GM11168 (cell line): ENCODE data around the gene LCMT1.
"Not testable (repeated sequence)": the region's sequence is repeated elsewhere in the genome, so short reads cannot be mapped to it uniquely, and the experiment has no call there.

Experiments
- in situ Hi-C: fragments of 300-500 bp; cut with MboI; formaldehyde crosslinking; loops from one replicate; pipeline ENCODE4 v1.12.0; 2022; ENCODE audit warnings: low sequenced_read_pairs; ENCODE audit not compliant: unreplicated experiment

LCMT1 gene

DNA sequence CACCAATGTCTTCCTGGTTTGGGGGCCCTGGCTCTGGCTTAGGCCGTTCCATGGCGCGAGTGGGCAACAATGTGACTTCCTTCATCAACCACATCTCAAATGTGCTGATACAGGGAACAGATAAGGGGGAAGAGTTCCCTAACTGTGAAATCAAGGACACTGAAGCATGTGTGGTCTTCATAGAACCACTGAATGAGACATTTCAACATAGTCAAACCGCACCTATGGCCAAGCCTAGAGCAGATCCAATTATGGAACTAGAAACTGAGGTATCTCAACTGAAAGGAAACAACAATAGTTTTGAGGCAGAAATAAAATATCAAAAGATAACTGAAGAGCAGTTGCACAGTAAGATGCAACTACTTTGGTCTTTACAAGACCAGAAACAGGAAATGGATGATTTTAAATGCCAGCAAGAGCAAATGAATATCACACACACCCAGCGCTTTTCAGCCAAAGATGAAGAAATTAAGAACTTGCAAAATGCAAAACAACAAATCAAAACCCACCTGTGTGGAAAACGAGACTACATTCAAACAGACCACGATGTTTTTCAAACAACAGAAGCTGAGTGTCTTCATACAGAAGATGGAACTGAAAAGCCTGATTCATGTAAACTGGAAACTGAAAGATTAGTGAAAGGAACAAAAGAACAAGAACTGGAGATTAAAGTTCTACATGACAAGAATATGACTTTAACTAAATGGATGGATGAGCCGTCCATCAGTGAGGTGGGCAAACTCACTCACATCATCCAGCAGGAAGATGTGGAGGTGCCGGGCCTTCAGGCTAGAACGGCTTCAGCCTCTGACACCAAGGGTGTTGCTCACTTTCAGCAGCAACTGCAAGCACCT, 18.1 kb upstream of the LCMT1 start:
- in situ Hi-C loops, result no loop called here

DNA sequence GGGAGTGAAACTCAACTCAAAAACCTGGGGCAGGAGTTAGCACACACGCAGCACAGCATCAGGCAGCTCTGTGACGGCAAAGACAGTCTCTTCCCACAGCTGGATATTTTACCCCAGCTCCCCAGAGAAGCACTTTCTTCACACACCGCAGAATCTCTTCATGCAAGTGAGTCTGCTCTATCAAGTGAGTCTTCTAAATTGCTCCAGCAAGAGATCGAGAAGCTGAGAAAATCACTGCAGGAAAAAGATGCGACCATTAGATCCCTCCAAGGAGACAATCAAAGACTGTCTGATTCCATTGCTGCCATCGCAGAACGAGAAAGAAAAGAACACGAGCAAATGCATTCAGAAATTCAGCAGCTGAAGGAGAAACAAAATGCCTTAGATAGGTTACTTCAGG, 16.9 kb upstream of the LCMT1 start:
- in situ Hi-C loops, result no loop called here

DNA sequence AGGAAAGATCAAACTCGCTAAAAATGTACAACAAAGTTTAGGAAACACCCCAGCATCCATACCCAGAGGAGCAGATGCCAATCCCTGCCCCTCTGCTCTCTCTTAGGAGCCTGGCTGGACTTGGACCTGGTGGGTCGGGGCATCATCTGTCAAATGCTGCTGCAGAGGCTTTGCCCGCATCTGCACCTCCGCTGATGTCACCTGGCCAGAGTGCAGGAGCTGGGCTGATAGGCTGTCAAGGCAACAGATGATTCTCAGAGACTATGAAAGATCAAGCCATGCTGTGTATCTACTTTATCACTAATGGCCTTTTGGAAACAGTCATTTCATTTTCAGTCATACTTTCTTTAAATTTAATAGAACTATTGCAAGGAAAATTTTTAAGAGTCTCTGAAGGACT, 15.9 kb upstream of the LCMT1 start:
- in situ Hi-C loops, result no loop called here

DNA sequence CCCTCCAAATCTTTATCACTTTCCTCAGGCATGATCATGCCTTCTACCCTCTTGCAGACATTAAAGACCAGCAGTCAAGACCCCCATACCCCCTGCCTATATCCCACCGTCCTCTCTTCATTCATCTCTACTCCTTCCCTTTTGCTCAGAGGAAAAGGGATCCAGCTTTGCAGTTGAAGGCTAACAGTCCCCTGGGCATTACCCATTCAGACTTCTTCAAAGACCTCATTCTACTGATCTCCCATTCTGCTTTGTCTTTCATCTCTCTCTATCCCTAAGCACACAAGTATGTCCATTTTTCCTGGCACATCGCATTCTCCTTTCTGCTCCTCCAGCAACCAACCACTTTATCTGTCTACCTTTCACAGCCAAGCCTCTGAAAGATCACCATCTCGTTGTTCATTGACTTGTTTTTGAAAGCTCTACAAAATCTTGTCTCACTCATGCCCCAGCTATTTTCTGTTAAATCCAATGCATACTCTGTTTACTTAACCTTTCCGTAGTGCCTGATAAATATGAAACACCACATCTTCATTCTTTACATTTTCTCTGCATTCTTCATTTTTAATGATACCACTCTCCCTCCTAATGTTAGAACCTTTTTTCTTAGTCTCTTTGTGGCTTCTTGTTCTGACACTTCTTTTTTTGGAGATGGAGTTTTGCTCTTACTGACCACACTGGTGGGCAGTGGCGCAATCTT, 14.1 kb upstream of the LCMT1 start:
- in situ Hi-C loops, result no loop called here

DNA sequence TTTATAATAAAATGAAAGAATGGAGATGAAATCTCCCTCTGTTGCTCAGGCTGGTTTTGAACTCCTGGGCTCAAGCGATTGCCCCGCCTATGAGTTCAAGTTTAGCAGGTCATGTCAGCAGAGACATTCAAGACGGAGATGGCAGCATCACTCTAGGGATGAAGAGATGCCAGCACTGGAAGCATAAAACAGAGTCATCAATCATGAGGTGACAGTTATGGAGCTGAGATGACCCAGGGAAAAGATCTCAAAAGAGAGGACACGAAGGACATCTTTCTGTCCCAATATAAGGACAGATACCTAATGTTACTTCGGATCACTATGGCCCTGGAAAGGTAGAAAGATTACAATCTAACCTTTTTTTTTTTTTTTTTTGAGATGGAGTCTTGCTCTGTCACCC, 11.0 kb upstream of the LCMT1 start:
- in situ Hi-C loops, result no loop called here

DNA sequence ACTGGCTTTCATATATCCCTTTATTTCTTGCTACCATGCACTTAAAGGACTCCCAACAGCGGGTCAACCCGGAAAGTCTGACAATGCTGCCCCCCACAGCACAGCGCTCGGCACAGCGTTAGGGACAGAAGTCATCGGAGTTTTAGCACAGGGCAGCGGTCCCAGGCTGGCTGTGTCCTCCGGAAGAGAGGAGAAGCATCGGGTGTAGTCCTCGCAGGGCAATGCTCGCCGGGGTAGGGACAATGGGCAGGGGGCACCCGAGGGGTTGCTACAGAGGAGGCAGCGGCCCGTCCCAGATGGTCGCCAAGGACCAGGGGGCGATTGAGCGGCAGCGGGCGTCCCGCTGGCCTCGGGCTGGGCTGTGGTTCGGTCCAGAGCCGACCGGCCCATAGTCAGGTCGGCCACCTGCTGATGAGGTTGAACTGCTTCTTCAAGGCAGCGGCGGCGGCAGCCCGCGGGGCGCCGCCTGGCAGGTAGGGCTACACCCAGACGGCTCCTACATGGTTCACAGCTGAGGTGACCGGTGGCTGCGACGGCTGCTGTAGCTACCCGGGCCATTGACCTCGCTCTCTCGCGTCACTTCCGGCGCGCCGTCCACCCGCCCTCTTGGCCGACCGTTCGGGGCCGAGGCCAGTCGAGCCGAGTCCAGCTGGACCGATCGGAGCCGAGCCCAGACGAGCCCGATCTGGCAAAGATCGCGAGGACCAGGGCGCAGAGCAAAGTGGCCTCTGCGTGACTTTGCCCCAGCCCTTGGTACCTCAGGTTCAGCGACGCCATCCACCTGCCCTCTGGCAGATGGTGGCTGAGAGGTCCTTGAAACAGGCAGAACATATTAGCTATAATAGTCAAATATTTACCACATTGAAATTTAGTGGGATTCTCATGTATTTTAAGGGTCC, 4.7 kb upstream of the LCMT1 start:
- in situ Hi-C loops, result no loop called here

DNA sequence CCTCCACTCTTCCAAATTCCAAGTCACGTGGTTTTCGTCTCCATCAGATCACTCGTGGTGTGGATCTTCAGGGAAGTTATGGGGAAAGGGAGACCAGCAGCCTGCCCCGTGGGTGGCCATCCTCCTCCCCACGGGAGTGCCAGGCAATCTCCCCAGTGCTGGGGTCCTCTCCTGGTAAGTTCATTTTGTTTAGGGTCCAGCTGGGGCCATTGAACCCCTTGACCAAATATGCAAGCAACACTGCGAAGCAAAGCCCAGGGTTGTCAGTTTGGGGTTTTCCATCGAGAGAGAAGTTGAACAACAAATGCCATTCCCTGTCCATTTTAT, 4.1 kb upstream of the LCMT1 start:
- in situ Hi-C loops, result no loop called here

DNA sequence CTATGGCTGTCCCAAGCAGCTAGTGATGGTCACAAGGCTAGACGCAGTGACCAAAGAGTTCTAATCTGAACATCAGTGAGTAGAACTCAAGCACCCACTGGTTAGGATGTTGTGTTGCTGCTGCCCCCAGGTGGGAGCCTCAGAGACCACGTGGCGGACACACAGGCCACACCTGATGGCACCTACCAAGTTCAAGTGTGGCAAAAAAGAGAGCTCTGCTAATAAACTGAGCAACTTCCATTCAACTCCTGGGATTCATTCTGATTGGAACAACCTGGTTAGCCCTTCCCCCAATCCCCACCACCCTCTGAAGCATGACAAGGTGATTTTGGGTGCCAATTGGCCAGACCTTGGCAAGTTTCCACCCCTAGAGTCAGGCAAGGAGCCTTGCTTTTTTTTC, 3.5 kb upstream of the LCMT1 start:
- in situ Hi-C loops, result no loop called here

DNA sequence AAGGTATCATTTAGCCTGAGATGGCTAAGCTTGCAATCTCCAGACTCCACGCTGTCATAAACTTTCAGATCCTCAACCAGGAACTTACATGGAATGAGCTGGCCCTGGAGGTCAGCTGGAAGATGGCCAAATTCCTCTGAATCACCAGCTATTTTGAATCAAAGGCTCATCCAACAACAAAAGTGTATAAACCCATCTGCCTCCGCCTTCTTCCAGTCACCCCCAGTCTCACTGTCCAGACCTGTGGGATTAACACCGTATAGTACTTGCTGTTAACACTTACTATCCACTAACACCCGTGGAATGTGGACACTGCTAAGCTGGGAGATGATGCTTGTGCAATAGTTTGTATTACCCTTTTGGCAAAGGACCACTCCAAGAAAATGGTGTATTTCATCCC, 1.9 kb upstream of the LCMT1 start:
- in situ Hi-C loops, result no loop called here

DNA sequence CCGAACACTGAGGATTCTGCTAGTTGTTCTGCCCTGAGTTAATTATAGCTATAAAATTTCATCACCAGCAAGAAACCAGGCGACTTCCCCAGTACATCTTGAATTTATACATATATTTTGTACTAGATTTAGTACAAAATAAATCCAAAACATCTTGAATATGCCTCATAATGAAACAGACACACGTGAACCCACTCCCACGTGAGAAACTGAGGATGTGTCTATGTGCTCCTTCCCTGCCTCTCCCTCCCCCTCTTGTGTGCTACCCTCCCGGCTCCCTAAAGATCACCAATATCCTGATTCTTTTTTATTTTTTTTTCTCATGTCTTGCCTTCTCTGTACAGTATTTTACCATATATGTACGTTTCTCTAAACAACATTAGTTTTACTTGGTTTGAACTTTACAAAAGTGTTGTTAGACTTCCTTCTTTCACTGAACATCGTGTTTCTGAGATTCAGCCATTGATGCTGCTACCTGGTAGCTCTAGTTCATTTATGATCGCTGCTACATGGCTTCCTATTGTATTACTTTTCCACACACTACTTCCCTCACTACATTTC, 1.1 kb upstream of the LCMT1 start:
- in situ Hi-C loops, result no loop called here

DNA sequence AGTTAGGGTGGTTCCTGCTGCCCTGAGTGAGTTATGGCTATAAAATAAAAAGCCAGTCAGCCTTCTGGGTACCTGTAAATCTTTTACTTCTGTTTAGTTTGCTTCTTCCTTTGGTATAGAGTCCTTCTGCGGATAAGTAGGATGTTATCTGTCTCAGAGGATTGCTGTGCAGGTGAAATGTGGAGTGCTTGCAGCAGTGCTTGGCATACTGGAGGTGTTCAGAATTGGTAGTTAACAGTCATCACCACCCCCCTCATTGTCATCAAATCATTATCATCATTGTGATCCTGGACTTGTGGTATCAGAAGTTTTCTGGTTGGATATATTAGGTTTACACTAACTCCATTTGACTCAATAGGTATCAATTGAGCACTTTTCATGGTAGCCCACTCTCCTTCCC, 2.6 kb downstream of the LCMT1 start:
- in situ Hi-C loops, result no loop called here

DNA sequence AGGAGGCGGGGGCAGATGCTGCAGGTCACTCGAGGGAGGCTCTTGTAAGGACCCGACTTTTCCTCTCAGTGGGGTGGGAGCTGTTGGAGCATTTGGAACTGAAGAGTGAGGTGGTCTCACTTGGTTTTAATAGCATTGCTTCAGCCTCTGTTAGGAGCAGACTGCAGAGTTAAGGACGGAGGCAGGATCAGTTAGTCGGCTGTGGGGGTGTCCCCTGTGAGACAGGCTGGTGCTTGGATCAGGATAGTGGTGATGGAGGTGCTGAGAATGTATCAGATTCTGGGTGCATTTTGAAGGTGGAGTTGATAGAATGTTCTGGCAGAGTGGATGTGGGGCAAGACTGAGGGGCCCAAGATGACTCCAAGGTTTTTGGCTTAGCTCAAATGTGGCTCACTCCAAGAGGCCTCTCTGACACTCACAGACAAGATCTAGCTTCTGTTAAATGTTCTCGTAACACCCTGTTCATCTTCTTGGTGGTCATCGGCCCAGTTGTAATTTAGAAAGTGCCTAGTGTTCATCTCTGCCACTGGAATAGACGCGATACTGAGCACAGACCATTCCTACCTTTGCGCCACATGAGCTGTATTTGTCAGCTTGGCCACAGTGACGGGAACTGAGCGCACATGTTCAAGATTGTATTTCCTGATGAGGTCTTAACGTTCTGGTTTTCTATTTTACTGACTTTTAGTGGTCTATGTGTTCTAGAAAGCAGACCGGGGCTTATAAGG, 7.5 kb downstream of the LCMT1 start:
- in situ Hi-C loops, result no loop called here

DNA sequence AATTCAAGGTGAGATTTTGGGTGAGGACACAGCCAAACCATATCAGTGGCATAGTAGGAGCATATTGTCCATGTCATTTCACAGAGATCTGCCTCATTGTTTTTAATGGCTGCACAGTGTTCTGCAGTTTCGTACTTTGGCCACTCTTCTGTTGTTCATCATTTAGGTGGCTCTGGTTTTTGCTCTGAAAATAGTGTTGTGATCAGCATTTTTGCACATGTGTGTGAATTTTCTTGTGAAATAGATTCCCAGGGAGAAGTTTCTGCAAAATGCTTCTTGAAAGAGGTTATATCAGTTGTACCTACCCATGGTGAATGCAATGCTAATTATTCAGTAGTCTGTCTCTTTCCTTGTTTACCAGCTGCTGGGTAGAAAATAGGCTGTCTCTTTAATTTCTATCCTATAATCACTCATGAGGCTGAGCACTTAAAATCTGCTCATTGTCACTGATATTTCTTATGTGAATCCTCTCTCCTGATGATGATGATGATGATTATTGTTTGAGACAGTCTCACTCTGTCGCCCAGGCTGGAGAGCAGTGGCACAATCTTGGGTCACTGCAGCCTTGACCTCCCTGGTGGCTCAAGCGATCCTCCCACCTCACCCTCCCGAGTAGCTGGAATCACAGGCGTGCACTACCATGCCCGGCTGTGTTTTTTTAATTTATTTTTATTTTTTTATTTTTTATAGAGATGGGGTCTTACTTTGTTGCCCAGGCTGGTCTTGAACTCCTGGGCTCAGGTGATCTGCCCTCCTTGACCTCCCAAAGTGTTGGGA, 10.5 kb downstream of the LCMT1 start:
- in situ Hi-C loops, result loop anchor here (10.0 kb wide), 1 partner anchor 103 kb away; no protein-coding TSS in a partner anchor

DNA sequence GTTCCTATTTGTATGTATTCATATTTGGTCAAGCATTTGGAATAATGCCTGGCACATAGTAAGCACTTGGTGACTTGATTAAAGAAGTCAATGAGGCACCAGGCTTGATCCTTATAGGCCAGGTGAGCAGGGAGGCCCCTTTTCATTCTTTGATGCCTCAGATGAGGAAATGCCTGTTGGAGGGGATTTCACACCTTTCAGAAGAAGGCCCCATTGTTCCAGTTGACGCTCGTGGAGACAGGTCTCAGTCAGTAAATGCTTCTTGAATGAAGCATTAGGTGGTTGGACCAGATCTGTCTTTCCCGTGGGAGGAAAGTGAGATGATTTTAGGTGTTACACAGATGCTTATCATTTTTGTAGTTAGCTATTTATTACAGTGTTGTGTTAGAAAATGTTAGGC, 13.0 kb downstream of the LCMT1 start:
- in situ Hi-C loops, result loop anchor here (10.0 kb wide), 1 partner anchor 100 kb away; no protein-coding TSS in a partner anchor

DNA sequence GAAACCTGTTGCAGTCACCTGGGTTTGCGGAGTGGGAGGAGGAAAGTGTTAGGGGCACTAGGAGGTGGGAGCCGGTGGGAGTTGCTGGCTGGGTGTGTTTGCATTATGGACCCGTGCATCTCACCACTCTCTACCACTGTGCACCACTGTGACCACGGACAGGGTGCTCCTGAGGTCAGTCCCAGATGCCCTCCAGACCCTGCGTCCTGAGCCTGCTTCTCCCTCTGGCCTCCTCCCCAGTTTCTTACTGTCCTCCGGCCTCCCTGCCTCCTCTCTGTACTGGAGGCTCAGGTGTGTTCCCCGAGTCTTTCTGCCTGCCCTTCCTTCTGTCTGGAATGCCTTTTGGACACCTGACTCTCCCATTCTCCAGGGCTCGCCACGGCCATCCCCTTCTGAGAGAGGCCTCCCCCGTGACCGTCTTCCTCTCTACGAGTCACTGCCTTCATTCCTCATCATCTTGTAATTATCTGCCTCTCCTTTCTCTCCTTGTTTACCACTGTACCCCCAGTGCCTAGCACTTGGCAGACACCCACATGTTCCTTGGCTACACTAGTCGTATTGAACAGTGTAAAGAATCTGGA, 14.6 kb downstream of the LCMT1 start:
- in situ Hi-C loops, result loop anchor here (5.0 to 10.0 kb wide), 2 partner anchors 69 to 99 kb away; no protein-coding TSS in a partner anchor

DNA sequence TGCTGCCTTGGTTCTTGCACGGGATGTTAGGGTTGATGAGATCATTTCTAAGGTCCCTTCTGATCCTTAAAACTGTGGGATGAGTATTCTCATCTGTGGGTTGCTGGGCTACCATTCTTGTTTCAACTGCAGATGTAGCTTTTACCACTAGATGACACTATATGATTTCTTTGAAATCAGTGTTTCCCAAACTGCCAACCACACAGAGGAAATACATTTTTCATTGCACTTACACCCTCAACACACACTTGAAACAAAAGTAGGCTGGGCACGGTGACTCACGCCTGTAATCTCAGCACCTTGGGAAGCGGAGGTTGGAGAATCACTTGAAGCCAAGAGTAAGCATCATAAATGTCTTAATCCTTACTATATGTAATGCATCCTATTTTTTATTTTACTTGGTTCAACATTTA, 15.3 kb downstream of the LCMT1 start:
- in situ Hi-C loops, result loop anchor here (5.0 to 10.0 kb wide), 2 partner anchors 70 to 98 kb away; no protein-coding TSS in a partner anchor

DNA sequence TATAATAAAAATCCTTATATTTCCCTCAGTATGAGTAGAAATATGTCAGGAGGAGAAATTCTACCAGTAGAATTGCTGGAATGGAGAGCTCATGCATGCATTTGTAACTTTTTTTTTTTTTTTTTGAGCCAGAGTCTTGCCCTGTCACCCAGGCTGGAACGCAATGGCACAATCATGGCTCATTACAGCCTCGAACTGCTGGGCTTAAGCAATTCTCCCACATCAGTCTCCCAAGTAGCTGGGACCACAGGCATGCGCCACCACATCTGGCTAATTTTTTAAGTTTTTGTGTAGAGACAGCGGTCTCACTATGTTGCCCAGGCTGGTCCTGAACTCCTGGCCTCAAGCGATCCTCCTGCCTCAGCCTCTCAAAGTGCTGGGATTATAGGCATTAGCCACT, 21.2 kb downstream of the LCMT1 start:
- in situ Hi-C loops, result not testable (repeated sequence)

DNA sequence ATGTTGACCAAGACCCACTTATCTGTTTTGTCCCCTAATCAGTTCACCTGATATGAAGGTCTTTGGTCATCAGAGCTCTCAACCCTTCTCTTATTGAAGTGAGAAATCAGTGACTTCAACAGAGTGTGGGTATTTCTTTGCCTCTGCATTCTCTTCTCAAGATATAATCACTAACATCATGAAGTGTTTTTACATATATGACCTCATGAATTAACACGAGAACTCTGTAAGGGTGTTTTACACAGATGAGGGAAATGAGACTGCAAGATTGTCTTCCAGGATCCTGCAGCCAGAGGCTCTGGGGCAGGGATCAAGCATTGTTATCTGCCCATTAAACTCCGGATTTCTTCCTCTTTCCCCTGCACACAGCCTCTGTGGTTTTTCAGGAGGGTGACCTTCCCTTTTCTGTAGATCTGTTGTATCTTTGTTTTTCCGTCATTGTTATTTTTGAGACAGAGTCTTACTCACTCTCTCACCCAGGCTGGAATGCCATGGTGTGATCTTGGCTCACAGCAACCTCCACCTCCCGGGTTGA, 22.7 kb downstream of the LCMT1 start:
- in situ Hi-C loops, result no loop called here
